ENCODE measurements around the gene BTRC.

Gene BTRC

DNA sequence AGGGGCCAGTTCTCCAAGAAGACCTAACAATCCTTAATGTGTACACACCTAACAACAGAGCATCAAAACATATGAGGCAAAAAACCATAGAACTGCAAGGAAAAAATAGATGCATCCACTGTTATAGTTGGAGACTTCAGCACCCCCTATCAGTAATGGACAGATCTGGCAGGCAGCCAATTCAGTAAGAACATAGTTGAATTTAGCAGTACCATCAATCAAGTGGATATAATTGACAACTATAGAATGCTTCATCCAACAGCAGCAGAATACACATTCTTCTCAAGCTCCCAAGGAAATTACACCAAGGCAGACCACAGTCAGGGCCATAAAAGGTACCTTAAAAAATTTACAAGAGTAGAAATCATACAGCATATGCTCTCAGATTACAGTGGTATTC, 191.9 kb downstream of the BTRC start:
- no peak for DNase-seq

DNA sequence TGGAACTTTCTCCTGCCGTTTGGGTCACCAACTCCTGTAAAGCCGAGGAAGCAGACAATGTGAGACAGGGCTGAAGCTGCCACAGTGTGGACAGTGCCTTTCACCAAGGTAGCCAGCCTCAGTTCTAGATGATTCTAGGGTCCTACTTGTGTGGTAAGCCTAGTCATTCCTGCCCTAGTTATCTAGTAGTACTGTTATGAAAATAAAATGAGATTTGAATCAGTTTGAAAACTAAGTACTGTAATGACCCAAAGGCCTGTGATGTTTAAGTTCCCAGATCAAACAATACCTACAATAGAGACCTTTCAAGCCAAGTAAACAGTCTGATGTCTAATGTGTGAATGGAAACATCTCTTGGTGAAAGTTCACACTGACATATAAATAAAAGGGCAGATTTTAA, 197.0 kb downstream of the BTRC start:
- DNase-seq = no peak

DNA sequence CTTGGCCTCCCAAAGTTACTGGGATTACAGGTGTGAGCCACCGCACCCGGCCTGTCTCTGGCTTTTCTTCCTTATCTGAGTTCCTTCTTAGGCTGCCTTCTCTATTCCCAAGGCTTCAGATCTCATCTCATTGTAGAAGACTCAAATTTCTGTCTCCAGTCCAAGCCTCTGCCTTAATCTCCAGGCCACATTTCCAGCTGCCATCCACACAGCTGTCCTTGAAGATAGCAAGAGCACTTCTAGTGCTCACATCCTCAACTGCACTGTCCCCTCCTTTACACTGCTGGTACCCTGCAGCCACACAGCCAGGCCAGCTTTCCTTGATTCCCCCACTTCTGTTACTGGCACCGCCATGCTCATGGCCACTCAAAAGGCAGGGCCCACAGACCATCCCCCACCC, 198.5 kb downstream of the BTRC start:
- no peak for DNase-seq

DNA sequence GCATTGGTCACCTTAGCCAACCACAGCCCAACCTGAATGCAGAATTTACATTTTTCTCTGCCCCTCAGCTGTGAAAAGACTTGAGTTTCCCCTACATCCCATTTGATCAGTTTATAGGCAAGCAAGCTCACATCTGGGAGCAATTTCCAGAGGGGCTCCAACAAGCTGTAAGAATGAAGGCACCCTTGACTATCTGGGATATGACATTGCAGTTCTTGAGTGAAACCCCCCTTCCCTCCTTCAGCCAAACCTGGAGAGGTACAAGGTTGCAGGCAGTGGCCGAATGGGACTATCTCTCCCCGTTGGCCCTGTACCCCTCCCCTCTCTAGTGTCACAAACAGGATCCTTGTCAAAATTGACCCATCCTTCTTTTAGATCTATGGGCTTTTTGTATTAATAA, 203.6 kb downstream of the BTRC start:
- DNase-seq = no peak

DNA sequence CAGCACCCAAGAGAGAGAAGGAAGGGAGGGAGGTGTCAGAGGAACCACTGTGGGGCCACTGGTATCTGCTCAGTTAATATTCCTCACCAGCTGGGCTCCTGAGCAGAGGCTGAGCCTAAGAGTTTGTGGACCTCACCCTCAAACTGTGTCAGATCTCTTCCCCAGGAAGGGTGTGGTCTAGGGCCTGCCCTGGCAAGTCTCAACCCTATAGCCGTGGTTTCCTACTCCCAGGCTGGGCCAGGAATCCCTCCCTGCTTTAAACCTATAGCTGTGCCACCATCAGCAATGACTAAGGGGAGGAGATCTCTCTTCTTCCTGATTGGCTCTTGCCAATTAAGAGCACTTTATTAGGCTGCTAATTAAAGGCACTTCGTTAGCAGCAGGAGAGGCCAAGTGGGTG, 204.2 kb downstream of the BTRC start:
- DNase-seq = no peak

DNA sequence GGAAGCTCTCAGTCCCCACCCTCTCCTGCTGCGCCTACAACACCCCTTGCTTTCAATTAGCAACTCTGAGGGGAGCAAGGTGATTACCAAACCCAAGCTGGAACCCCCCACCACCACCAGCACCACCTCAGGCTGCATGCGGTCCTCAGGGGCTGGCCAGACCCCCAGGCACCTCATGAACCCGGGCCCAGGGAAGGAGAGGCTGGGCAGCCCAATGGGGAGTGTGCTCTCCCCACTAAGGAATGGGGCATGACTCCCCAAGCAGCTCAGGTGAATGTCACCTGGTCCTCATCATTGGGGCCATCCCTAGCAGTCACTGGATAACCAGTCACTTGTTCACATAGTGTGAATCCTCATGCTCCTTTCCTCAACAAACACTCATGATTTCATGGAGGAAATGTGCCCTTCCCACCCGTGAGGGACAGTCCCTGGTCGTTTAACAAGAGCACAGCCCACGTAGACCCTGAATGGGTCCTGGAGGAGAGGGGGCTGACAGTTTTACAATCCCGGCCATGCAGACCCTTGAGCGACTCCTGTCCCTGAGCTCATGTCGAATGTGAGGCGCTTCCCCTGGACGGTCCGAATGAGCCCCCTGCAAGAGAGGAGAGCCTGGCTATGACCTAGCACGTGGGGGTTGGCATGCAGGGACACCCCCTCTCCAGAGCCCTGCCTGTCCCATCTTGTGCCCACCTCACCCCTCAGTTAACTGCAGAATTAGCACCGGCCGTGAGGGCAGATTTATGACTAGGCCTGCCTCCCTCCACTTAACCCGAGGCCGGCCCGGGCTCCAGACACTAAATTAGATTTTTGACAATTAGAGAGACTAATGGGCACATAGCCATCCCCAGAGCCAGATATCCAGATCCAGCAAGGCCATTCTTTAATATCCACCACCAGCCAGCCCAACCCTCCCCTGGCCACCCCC, 205.0 kb downstream of the BTRC start:
- no peak for DNase-seq

DNA sequence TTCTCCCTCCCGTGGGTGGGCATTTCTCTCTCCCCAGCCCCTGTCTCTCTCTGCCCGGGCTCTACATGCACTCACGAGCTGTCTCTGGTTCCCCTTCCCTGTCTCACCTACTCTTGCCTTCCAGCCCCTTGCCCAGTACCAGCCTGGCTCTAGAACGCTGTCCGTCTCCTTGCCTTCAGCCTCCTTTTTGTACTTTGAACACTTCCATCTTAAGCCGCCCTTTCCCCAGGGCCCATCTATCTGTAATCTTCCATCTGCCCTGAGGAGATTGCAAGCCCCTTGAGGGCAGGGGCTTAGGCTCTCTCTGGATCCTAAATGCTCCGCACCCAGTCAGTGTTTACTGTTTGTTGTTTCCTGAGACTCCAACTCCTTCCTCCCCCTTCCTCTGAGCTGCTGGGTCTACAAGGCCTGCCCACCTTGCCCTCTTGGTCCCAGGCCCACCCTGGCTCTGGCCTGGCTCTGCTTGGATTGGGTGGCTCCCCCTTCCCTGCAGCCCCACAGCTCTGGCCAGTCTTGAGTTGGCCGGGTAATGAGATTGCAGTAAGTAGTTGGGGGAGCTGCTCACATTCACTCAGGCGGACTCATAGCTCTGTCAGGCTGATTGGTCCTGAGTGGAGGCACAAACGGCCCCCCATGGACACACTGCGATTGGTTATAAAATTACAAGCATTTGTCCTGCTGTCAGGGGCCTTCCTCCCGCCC, 205.8 kb downstream of the BTRC start:
- DNase-seq = no peak

DNA sequence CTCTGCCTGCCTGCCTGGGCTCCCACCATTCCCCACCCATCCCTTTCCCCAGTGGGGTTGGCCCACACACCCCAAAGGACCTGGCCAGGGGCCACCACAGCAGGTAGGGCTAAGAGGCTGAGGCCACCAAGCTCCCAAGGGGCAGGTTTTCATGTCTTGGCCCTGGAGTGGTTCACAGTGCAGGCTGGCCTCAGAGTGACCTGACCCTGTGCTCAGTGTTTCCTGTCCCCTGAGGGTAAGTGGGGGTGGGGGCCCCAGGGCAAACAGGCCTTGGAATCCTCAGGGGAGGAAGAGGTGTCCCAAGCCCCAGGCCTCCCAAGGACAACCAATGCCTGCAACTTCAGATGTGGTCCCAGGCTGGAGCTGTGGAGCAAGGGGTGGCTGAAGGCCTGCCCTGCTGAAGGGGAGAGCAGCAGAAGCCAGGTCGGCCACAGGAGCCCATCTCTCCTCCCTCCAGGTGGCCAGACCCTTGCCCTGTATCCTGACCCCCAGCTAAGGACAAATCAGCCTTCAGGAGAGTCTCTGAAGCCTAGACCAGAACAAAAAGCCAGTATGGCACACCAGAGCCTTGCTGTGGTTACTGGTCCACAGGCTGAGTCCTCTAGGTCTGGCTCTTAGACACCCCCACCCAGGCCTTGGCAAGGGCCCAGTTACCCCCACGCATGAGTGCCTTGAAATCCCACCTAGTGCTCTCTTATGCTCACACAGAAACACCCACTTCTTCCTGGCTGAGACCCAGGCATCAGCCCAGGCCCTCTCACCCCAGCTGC, 206.5 kb downstream of the BTRC start:
- DNase-seq = no peak

DNA sequence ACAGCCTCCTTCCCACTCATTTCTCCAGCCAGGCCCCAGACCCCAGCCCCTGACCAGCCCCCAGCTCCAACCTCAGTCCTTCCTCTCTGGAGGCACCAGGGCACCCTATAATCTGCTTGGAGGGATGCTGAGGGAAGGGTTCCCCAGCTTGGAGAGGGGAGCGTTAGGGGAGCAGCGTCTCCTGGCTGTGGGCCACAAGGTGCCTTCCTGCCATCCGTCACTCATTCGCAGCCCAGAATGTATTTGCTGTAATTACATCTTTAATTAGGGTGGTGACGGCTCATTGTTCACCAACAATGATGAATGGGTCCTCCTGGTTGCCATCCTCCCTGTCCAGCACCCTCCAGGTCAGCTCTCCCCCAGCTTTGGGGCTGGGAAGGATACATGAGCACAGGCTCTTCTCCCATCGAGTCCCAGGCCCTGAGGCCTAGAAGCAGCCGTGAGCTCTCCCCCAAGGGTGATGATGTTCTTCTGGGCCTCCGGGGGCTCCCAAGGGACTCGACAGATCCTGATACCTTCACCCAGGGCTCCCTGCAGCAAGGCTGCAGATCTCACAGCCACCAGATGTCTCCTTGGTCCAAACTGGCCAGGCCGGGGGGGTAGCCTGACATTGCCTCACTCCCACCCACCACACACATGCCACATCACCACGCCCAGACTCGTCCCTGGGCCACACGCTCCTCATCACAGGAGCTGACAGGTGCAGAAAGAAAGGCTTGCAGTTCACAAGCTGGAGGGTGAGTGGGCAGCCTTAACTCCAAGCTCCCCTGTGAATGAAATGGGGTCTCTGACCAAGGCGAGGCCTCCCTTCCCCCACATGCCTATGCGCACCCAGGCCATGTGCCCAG, 207.3 kb downstream of the BTRC start:
- no peak for DNase-seq

DNA sequence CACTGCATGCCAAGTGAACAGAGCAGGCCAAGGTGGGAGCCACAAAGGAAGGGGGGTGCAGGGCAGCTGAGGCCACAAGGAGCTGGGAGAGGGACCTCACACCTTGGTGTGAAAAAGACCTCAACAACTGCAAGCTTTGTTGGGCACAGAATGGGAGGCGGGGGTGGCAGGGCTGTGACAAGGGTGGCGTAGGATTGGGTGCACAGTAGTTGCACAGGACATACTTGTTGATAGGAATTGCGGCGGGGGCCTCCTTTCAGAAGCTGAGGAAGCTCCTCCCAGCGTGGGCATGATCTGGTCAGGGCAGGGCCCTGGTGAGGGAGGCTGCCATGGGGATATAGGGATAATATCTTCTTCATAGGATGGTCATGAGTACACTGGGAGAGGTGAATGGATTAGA, 208.3 kb downstream of the BTRC start:
- no peak for DNase-seq

DNA sequence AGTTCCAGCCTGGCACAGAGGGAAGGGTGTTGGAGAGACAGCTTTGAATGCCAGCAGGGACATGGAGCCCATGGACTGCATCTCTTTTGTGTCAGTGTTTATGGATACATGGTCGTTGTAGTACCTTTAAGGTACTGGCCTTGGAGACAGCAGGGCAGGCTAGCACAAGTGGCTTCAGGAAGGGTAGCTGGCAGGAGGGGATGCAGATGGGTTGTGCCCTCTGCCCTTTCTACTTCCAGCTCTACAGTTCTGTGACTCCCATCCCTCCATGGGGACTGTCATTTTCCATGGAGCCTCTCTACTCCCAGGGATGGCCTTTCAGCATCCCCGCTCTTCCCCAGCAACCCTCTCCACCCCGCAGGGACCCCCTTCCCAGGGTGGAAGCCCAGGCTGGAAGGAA, 209.0 kb downstream of the BTRC start:
- no peak for DNase-seq

DNA sequence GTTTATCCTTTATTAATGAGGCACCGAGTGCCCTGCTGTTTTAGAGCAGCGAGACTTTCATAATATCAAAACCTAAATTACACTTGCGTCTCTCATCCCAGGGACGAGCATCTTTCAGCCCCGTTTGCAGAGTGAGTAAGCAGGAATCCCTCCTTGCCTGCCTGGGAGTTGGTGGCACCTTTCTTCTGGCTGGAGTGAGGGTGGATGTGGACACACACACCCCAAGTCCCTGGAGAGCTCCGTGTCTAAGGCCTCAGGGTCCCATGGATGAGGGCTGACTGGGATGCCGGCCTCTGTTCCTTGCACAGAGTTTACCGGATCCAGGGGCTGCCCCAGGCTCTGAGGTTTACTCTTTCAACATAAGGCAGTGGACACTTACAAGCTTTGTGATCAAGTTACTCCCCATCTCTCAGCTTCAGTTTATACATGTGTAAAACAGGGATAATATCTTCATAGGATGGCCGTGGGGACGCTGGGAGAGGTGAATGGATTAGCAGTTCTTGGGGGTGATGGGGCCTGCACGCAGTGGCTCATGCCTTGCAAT, 209.6 kb downstream of the BTRC start:
- no peak for DNase-seq

DNA sequence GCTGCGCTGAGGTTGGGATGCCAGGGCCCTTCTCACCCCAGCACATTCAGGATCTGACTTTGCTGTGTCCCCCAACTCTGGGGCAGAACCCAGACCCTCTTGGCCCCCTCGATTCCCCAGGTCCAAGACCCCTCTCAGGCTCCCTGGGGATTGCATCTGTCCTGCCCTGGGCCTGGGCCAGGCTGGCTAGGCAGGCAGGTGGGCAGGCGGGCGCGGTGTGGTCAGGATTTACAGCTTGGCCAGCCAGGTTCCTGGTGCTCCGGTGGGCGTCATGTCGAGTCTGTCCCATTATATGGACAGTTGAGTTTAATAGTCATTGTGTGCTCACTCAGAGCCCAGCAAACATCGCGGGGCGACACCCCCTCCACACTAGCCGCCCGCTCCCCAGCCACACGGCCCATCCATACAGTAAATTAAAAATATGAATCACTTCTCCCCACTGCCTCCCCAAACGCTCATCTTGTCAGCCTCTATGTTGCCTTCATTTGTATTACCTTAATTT, 210.6 kb downstream of the BTRC start:
- DNase-seq = no peak

DNA sequence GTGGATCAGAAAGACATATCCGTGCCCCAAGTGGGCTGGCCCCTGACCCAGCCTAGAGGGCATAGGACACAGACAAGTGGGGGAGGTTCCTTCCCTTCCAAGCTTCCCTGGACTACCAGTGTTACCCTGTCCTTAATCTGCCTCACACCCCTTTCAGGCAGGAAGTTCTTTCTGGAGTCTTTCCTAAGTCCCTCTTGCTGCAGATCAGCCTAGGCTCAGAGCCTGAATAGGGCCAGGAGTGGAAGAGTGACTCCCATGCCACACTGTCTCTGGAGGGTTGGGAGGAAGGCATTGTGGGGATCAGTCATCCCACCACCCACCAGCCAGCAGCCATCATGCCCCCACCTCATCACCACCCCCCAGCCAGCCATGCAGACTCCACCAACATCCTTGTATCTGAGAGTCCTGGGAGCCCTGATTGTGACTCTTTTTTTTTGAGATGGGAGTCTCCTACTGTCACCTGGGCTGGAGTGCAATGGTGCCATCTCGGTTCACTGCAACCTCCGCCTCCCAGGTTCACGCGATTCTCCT, 211.5 kb downstream of the BTRC start:
- DNase-seq = no peak

DNA sequence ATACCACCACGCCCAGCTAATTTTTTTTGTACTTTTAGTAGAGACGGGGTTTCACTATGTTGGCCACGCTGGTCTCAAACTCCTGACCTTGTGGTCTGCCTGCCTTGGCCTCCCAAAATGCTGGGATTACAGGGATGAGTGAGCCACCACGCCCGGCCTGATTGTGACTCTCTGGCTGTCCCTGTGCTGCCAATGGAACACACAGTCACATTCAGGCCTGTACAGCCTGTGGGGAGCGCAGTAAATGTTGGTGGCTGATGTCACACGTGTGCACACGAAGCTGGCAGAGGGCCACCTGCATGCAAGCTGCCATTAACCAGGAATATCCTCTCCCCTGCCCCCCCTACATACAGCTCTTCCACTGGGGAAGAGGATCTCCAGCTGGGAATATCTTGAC, 212.0 kb downstream of the BTRC start:
- DNase-seq = peak; percentile 12

DNA sequence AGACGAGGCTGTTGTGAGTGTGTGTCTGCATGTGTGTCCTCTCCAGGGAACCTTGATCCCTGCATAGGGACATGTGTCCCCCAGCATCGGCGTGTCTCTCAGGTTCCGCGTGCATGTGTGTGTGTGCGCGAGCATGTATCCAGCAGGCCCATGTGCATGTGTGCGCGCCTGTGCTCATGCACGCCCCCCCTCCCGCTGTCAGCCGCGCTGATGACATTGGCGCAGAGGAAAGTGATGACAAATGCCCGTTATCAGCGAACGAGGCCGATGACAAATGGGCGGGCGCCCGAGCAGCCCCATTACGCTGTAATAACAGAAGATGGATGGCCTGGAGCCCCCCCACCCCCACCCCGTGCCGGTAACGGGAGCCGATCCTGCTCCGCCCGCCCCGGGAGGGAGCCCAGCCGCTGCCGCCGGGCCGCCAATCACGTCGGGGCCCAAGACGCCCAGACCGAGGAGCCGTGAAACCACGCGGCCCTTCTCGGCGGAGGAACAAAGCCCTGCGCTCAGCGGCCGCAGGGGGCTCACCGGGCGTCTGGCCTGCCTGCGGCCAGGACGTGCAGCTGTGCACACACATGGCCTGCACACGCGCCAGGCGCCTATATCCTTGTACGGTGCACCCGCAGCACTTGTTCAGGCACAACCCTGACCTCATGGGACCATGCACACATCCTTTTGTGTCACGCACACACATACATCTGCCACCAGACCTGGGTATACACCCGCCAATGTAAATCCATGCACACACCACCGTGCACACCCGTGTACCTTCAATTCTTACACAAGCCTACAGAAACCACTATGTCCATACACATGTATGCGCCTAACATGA, 212.6 kb downstream of the BTRC start:
- peak; percentile 34 for DNase-seq

DNA sequence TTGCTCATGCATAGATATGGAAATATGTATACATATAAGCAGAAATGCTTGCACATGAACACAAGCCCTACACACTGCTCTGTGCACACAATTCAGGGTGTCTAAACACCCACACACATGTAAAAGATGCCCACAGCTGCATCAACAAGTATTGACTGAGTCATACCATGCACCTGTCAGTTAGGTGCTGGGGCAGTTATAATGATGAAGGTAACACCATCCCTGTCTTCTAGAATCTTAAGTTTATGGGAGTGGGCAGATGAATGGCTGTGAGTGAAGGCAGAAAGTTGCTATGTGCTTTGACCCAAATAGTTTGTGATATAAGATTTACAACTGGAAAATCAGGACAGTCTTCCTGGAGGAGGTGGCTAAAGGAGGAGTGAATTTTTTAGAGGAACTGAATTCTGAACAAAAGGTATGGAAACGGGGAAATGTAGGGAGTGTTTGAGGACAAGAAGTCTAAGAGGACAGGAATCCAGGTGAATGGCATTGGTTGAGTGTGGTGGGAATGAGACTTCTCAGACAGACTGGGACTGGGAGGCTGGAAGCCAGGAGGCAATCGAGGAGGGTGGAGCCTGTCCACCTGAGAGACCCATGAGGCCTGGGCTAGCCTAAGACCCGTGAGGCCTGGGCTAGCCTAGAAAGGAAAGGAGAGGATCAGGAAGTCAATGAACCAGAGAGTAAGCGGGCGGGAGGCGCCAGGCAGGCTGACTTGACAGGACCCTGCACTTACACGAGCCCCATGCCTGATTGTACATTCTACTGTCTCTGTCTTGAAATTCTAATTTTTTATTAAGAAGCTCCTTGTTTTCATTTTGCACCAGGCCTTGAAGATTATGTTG, 213.4 kb downstream of the BTRC start:
- DNase-seq = no peak

DNA sequence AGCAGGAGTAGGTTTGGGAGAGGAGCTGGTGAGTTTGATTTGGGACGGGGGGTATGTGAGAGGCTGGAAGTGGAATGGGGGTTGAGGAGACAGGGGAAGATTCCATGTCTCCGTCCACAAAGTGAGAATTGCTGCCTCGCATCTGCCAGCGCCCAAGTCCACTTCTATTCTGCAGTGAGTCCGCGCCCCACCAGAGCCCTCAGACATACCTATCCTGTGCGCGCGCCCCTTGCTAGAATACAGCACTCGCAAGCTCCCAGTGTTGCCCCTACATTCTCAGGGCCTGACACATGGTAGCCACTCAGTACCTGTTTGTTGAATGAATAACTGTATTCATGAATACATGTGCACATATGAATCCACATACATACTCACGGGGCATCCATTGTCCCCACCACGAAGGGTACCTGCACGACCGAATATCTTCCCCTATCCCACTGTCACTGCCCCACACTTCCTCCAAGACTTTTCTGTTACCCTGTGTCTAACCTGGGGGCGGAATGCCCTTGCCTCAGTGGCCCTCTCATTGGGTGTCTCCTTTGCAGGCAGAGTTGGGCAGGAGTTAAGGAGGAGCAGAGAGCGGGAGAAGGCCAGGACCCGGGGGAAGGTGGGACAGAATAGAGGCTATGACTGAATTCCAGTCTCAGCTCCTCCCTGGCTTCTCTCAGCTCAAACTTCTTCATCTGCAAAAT, 214.2 kb downstream of the BTRC start:
- no peak for DNase-seq

DNA sequence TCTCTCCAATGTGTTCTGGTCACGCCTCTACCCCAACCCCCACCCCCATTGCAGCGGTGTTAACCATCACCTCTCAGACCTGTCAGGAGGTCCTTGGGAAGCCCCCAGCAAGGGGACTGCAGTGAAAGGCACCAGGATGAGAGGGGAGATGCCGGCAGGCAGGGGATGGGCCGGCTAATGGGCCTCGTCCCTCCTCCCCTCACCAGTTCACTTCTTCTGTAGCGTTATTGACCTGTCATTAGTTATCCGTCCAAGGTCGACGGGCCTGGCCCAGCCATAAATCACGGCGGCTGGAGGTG, 215.3 kb downstream of the BTRC start:
- DNase-seq = no peak

Data from fibroblast of skin of right biceps (primary cell).